Measurements from ENCODE around the gene GABPB1. TPM values are rescaled to one million over a fixed set of nuclear protein-coding genes. Genes with fewer than 3 reads are reported as not detected.

GABPB1 gene
- total RNA-seq, 1 experiment from 2014 or later = 38.5 TPM

- POLR2A ChIA-PET = interaction anchor here (0.6 to 1.2 kb wide), 3 partner anchors 9 to 180 kb away, joined by 3 read pairs; no protein-coding TSS in a partner anchor
- no peak for DNase-seq (ENCODE audit: unreplicated experiment)
- intact Hi-C loops (cut with micrococcal nuclease) = no loop called here
- Mint-ChIP-seq H3K27ac (ENCODE audit: low read depth, unreplicated experiment) (no peak overlapping the region), H3K4me3 (ENCODE audit: unreplicated experiment) (no peak overlapping the region), H3K36me3 (ENCODE audit: insufficient read depth, unreplicated experiment) (peaks cover 11% of the 10 kb centered on the region), H3K9me3 (ENCODE audit: unreplicated experiment) (no peaks in the 10 kb centered on the region), H3K27me3 (ENCODE audit: insufficient read depth, unreplicated experiment) (no peaks in the 10 kb centered on the region), H3K4me1 (ENCODE audit: insufficient read depth, unreplicated experiment) (peaks cover 8% of the 10 kb centered on the region)
- CTCF ChIA-PET = interaction anchor here (0.6 to 3.1 kb wide), 5 partner anchors 10 to 277 kb away, joined by 3 to 17 read pairs (median 4); no protein-coding TSS in a partner anchor
- TF ChIP-seq CTCF (IDR thresholded peaks at IDR 0.05; ENCODE audit: unreplicated experiment) = no peak
- no TSS peak for BruUV-seq (replicated peaks)
Measured at GRCh38 chr15:50328116-50328515, 26.9 kb downstream of the GABPB1 start.

- ChIA-PET CTCF (interaction anchor here (0.7 to 9.8 kb wide), 3 partner anchors 9 to 248 kb away, joined by 3 to 136 read pairs (median 3); no protein-coding TSS in a partner anchor), POLR2A (interaction anchor here (0.7 kb wide), 1 partner anchor 1038 kb away, joined by 3 read pairs; no protein-coding TSS in a partner anchor)
- no peaks in the 10 kb centered on the region for H3K4me1 Mint-ChIP-seq (ENCODE audit: insufficient read depth, unreplicated experiment)
- intact Hi-C loops (cut with micrococcal nuclease) = no loop called here
- no peaks in the 10 kb centered on the region for H3K9me3 Mint-ChIP-seq (ENCODE audit: unreplicated experiment)
- TF ChIP-seq CTCF (IDR thresholded peaks at IDR 0.05; ENCODE audit: unreplicated experiment) = no peak
- H3K36me3 Mint-ChIP-seq (ENCODE audit: insufficient read depth, unreplicated experiment) = no peaks in the 10 kb centered on the region
- no peak for DNase-seq (ENCODE audit: unreplicated experiment)
- no peak overlapping the region for H3K27ac Mint-ChIP-seq (ENCODE audit: low read depth, unreplicated experiment)
- H3K4me3 Mint-ChIP-seq (ENCODE audit: unreplicated experiment) = no peak overlapping the region
- H3K27me3 Mint-ChIP-seq (ENCODE audit: insufficient read depth, unreplicated experiment) = no peaks in the 10 kb centered on the region
- no TSS peak for BruUV-seq (replicated peaks)
Measured at GRCh38 chr15:50321680-50322210, 33.3 kb downstream of the GABPB1 start.

- Mint-ChIP-seq H3K4me1 (ENCODE audit: insufficient read depth, unreplicated experiment) (no peaks in the 10 kb centered on the region), H3K9me3 (ENCODE audit: unreplicated experiment) (no peaks in the 10 kb centered on the region), H3K36me3 (ENCODE audit: insufficient read depth, unreplicated experiment) (no peaks in the 10 kb centered on the region), H3K4me3 (ENCODE audit: unreplicated experiment) (no peak overlapping the region), H3K27ac (ENCODE audit: low read depth, unreplicated experiment) (peak overlapping the region; percentile 8), H3K27me3 (ENCODE audit: insufficient read depth, unreplicated experiment) (no peaks in the 10 kb centered on the region)
- no TSS peak for BruUV-seq (replicated peaks)
- TF ChIP-seq CTCF (IDR thresholded peaks at IDR 0.05; ENCODE audit: unreplicated experiment) = no peak
- intact Hi-C loops (cut with micrococcal nuclease) = no loop called here
- ChIA-PET POLR2A (no interaction called here), CTCF (interaction anchor here (9.8 kb wide), 1 partner anchor 172 kb away, joined by 136 read pairs; no protein-coding TSS in a partner anchor)
- no peak for DNase-seq (ENCODE audit: unreplicated experiment)
Measured at GRCh38 chr15:50320504-50320903, 34.5 kb downstream of the GABPB1 start.

- H3K36me3 Mint-ChIP-seq (ENCODE audit: insufficient read depth, unreplicated experiment) = no peaks in the 10 kb centered on the region
- TF ChIP-seq CTCF (IDR thresholded peaks at IDR 0.05; ENCODE audit: unreplicated experiment) = no peak
- H3K4me1 Mint-ChIP-seq (ENCODE audit: insufficient read depth, unreplicated experiment) = no peaks in the 10 kb centered on the region
- H3K4me3 Mint-ChIP-seq (ENCODE audit: unreplicated experiment) = no peak overlapping the region
- DNase-seq (ENCODE audit: unreplicated experiment) = no peak
- ChIA-PET POLR2A (interaction anchor here (1.0 kb wide), 1 partner anchor 35 kb away, joined by 3 read pairs; no protein-coding TSS in a partner anchor), CTCF (interaction anchor here (0.6 to 9.8 kb wide), 5 partner anchors 170 to 1886 kb away, joined by 3 to 136 read pairs (median 3); no protein-coding TSS in a partner anchor)
- H3K9me3 Mint-ChIP-seq (ENCODE audit: unreplicated experiment) = no peaks in the 10 kb centered on the region
- H3K27me3 Mint-ChIP-seq (ENCODE audit: insufficient read depth, unreplicated experiment) = no peaks in the 10 kb centered on the region
- intact Hi-C loops (cut with micrococcal nuclease) = loop anchor here (10.0 kb wide), 2 partner anchors 134 to 894 kb away; partner anchors contain the start of genes FGF7 and SLC27A2
- no peak overlapping the region for H3K27ac Mint-ChIP-seq (ENCODE audit: low read depth, unreplicated experiment)
- BruUV-seq (replicated peaks) = no TSS peak
Measured at GRCh38 chr15:50318697-50319096, 36.3 kb downstream of the GABPB1 start.
